22Rv1 (cell line): ENCODE data around the gene ALPL.

Source experiments
- CTCF ChIP-seq: fragments of 450-650 bp; IDR thresholded peaks from 2 replicates; pipeline ENCODE4 v1.5.1; 2017; ENCODE audit warnings: mild to moderate bottlenecking
- ZFX ChIP-seq: fragments of 450-650 bp; IDR thresholded peaks from 2 replicates; pipeline ENCODE4 v1.6.1; 2017; ENCODE audit warnings: antibody characterized with exemption, borderline replicate concordance

GRCh38 chr1:21616372-21616771 is 107.1 kb downstream of the ALPL start:
- TF ChIP-seq CTCF (no peak), ZFX (no peak)
